GM19438 (cell line): ENCODE results near the gene PLA2G7.

ENCODE experiments used
- ATAC-seq: cut with Tn5 transposase; IDR thresholded peaks from one replicate; pipeline ENCODE4 v1.9.1; 2021; ENCODE audit warnings: low read depth; ENCODE audit not compliant: unreplicated experiment

The PLA2G7 gene

DNA sequence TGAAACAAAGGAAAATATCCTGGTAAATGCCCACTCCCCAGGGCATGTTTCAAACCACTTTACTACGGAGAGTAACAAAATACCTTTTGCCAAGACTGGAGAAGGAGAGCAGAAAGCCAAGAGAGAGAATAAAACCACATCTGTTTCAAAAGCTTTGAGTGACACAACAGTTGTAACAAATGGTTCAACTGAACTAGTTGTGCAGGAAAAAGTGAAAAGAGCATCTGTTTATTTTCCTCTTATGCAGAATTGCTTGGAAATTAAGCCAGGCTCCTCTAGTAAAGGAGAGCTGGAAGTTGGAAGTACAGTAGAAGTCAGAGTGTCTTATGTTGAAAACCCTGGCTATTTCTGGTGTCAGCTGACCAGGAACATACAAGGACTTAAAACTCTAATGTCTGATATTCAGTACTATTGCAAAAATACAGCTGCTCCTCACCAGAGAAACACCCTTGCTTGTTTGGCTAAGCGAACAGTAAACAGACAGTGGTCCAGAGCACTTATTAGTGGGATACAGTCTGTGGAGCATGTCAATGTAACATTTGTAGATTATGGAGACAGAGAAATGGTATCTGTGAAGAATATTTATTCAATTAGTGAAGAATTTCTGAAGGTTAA lies 44.9 kb downstream of the PLA2G7 start:
- no peak for ATAC-seq

DNA sequence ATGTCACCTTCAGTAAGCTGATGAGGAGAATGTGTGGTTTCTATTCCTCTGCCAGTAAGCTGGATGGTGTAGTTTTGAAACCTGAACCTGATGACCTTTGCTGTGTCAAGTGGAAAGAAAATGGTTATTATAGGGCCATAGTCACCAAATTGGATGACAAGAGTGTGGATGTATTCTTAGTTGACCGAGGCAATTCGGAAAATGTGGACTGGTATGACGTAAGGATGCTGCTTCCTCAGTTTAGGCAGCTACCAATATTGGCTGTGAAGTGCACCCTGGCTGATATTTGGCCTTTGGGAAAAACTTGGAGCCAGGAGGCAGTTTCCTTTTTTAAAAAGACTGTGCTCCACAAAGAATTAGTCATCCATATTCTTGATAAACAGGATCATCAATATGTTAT lies 45.5 kb downstream of the PLA2G7 start:
- no peak for ATAC-seq

DNA sequence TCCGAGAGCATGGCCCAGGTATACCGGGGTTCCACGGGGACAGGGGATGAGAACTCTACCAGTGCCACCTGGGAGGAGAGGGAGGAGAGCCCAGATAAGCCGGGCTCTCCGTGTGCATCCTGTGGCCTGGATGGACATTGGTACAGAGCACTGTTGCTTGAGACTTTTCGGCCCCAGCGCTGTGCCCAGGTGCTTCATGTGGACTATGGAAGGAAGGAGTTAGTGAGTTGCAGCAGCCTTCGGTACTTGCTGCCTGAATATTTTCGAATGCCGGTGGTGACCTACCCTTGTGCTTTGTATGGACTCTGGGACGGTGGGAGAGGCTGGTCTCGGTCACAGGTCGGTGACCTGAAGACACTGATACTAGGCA lies 46.2 kb downstream of the PLA2G7 start:
- ATAC-seq = no peak

DNA sequence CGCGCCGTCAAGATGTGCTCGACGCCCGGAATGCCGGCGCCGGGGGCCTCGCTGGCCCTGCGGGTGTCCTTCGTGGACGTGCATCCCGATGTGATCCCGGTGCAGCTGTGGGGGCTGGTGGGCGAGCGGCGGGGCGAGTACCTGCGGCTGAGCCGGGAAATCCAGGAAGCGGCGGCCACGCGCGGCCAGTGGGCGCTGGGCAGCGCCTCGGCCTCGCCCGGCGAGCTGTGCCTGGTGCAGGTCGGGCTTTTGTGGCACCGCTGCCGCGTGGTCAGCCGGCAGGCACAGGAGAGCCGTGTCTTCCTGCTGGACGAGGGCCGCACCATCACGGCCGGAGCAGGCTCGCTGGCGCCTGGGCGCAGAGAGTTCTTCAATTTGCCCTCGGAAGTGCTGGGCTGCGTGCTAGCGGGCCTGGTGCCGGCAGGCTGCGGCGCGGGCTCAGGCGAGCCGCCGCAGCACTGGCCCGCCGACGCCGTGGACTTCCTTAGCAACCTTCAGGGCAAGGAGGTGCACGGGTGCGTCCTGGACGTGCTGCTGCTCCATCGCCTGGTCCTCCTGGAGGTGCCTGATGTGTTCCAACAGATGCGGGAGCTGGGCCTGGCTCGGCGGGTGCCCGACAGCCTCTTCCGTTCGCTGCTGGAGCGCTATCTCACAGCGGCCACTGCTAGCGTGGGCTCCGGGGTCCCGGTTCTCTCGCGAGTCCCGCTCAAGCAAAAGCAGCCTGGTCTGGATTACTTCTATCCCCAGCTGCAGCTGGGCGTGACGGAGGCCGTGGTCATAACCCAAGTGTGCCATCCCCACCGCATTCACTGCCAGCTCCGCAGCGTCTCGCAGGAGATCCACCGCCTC lies 46.8 kb downstream of the PLA2G7 start:
- no peak for ATAC-seq

DNA sequence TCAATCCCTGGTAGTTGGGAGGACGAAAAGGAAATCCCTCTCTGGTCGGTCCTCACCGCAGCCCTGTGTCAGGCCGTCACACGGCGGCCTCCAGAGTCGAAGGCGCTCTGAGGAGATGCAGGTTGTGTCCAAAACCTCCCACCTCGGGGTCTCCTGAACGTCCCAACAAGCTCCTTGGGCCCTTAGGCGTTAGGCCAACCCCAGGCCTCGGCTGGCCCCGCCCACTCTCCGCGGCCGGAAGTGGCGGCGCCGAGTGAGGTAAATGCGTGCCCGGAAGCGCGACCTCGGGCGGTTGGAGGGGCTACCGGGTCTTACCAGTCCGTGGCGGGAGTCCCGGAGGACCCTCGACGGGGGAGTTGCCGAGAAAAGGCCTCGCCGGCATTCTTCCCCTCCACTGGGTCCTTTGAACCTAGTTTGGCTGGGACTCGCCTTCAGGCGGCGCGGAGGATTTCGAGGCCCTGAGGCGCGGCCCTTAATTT lies 47.5 kb downstream of the PLA2G7 start, which contains the start of gene TDRD6:
TDRD6 (plus strand) TSS at position 267 of the 479 bp plus-strand sequence. CDS start 244 bp downstream, outside the sequence.
- no peak for ATAC-seq

DNA sequence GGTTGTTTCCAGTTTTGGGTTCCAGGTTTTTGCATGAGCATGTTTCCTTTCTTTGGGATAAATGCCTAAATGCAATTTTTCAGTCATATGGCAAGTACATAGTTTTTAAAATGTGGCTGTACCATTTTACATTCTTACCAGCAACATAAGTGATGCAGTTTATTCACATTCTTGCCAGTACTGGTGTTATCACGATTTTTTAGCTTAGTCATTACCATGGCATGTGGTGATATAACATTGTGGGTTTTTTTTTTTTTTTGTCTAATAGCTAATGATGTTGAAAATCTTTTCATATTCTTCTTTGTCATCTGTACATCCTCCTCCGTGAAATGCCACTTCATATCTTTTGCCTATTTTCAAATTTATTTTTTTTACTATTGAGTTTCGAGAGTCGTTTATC lies 50.4 kb downstream of the PLA2G7 start:
- no peak for ATAC-seq

DNA sequence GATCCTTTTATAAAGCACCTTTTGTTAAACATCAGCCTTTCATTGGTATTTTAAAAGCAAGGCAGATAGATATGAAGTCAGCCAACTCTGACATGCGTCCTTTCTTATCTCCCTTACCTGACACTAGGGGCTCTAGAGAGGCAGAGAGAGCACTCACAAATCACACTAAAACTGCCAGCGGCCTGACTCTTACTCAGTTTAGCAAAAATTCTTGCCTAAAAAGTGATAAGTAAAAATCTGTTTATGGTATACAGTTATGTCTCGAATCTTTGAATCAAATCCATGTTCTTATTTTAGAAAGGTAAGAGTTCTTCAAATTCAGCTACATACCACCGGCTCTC lies 57.9 kb downstream of the PLA2G7 start:
- ATAC-seq = no peak

DNA sequence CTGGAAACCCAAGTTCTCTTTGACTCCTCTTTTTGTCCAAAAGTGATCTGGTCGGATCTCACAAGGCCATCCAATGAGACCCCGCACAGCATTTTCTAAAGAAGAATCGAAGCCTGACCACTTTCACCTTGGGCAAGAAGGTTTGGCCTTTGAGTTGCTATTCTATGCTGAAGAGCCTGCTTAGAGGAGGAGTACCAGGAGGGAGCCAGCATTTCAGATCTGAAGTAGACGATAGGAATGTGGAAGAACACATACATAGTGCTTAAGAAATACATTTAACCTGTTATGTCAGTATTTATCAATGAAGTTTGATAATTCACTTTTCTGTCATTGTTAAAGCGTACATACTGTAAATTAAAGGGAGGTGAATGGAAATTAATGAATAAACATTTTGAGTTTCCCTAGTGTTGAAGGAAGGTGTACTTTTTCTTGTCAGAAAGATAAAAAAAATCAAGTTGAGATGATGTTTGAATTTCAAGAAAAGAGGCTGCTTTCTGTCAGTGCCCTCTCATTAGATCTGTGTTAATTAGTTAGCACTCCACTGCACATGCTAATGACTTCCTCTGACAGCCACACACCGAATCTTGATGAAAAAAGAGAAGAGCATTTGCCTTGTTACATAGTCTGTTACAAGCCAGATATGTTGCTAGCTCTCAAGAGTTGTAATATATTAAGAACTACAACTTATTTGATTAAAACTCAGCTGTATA lies 58.4 kb downstream of the PLA2G7 start:
- ATAC-seq = no peak

DNA sequence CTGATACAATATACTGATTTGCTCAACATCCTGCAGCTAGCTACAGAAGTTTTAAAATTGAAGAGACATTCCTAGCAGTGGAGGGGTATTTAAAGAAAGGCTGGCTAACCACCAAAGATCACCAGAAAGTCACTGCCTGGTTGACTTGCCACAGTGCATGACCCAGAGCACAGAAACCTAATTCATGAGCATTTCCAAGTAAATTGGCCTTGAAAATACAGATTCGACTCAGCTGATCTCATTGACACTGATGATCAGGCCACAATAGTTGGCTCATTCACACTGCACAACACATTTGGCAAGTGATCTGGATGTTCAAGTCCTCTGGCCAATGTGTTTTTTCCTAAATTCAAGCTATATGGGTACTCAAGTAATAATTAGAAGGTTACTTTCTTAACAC lies 60.8 kb downstream of the PLA2G7 start:
- ATAC-seq = no peak

DNA sequence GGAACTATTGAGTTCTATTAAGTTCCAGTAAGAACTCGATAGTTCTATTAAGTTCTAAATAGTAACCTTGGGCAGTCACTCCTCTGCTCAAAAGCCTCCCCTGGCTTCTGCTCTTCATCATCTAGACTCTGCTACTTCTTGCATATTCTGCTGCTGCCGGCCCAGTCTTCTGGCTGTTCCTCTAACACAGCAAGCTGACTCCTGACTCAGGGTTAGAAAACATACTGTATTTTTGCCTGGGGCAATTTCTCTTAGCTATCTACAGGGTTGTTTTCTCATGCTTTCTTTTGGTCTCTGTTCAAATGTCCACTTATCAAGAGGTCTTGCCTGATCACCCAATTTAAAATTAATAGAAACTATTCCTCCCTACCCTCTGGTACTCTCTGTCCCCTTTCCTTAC lies 67.8 kb downstream of the PLA2G7 start:
- ATAC-seq = no peak

DNA sequence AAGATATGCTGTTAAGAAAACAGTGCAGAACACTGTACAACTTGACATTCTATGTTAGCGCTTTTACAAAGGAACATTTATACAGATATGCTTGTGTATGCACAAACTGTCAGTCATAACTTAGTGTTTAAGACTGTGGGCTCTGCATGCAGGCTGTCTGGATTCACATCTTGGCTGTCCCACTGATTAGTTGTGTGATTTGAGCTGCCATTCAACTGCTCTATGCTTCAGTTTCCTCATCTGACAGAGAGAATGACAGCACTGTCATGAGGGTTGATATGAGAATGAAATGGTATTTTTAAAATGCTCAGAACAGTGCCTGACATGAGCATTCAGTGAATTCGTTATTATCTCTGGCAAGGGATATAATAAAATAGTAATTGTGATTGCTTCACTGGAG lies 73.7 kb downstream of the PLA2G7 start:
- no peak for ATAC-seq

DNA sequence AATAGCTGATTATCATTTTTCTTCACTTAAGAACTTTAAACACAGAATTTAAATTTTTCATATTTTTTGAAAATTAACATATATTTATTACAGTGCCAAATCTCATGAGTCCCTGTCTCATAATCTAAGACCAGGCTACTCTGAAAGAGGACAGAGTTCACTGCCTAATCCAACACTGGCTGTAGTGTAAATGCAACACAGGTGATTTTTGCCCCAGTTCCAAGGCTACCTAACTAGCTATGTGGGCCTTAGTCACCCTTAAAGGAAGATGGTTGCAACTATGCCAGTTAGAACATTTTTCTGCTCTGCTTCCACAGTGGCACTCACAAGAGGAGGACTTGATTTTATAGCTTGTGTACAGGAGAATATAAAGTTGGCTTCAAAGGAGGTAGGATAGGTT lies 77.5 kb downstream of the PLA2G7 start:
- ATAC-seq = no peak

DNA sequence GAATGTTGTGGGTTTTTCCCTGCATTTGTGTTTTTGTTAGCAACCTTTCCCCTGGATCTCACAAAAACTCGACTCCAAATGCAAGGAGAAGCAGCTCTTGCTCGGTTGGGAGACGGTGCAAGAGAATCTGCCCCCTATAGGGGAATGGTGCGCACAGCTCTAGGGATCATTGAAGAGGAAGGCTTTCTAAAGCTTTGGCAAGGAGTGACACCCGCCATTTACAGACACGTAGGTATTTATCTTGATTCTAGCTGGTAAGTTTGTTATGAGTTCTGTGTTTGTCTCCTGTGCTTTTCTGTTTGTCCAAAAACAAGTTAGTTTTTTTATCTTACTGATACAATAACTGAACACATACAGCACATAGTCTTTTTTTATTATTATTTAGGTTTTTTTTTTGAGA lies 79.4 kb downstream of the PLA2G7 start:
- ATAC-seq = no peak
